Measurements from ENCODE around the gene IL18RAP.
A peak's percentile ranks its signal among the peaks of the same experiment; 100 is the strongest.

IL18RAP gene

DNA sequence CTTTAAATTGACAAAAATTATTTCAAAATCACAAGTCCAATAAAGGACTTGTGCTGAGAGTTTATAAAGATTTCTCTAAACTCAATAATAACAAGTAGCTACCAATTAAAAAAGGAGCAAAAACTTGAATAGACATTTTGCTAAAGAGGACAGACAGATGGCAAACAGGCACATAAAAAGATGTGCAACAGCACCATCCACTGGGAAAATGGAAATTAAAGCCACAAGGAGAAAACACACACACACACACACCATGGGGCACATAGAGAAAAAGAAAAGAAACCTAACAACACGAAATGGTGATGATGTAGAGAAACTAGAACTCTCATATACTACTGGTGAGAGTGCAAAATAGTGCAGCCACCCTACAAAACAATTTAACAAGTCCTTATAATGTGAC lies 37.5 kb downstream of the IL18RAP start:
- no peak for DNase-seq

DNA sequence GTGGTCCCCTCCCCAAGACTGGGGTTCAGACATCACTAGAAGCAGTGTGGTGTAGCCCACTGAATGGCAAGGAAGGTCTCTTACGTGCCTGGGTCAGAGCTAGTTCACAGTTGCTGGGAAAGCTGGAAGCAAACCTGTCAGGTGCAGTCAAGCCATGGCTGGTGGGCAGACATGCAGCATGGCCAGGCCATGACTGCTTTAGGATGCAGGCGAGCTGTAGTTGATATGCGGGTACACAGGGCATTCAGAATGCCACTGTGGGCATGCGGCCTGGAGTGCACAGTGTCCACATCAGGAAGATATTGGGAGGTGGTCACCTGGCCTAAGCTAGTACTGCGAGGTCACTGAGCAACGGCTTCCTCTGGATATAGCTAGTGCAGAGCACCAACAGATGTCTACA lies 38.2 kb downstream of the IL18RAP start:
- no peak for DNase-seq

DNA sequence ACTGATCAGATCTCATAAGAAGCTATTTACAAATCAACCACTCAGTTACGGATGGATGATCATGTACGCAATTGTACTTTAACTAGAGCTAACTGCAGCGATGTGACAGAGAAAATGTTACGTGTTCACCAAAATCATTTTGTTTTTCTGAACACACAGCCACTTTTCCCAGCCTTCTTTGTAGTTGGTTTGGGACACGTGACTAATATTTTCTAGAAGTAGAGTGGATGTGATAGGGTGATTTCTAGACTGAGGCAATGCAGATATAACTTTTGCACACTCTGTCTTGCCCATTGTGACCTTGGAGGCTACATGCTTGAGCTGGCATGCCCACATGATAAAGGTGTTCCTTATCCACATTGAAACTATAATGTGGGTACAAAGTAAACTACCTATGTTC lies 40.2 kb downstream of the IL18RAP start:
- no peak for DNase-seq

DNA sequence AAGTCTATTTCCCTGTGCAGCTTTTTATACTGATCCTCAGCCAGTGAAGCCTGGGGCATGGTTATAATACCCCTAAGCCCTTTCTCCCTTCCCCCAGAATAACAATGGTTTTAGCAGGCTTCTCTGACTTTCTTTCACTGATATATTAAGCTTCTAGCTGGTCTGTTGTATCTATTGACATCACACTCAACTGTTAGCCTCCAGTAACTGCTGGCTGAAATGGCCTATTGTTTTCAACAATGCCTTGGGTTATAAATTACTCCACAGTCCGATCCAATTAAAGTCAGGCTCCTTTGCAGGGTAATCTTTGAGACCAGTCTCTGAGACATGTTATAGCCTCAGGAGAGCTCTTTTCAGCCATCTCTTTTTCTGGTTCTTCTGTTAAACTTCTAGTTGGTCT lies 47.2 kb downstream of the IL18RAP start:
- DNase-seq, result no peak

DNA sequence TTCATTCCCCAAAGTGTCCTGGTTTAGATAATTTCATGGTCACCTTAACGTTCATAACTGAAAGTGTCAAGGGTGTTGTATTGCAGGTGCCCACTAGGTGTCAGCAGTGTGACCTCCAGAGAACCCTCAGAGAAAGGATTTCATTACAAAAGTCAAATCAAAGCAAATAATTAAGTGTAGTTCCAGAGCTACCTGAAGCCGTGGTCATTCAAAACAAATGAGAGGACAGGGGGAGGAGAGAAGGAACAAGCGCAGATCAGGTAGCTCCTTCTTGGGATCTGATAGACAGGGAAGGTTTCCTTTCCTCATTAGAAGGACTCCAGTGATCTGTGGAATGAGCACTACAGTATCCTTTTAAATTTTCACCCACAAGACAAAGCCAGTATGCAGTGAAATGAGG lies 50.1 kb downstream of the IL18RAP start, which contains the start of gene SLC9A4:
TSS of gene SLC9A4 (plus strand) at position 207 of the 400 bp plus-strand sequence. CDS start 534 bp downstream, outside the sequence.
- DNase-seq, result peak; percentile 32

DNA sequence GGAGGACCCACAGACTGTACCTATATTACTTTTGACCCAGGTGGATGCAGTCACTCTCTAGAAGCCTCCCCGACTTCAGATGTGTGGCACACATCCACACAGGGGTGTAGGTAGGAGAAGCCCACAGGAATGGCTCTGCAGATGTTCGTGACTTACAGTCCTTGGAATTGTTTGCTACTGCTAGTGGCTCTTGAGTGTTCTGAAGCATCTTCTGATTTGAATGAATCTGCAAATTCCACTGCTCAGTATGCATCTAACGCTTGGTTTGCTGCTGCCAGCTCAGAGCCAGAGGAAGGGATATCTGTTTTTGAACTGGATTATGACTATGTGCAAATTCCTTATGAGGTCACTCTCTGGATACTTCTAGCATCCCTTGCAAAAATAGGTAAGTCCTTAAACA lies 50.7 kb downstream of the IL18RAP start:
- no peak for DNase-seq

DNA sequence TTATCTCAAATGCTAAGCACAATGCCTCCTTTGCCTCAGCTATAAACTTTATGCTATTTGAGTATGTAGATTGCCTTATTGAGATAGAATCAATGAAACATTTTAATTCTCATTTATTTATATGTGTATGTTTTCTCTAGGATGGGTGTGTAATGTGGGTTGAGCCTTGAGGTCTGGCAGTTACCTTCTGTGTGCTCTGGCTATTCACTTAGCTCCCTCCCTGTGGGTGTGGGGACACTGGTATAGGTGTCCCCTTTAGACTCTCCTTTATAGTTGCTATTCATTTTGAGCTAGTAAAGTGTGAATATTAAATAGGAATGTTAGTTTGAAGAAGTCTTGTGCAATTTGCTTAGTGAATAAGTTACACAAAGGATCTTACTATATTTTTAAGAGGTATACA lies 51.8 kb downstream of the IL18RAP start:
- DNase-seq, result no peak

DNA sequence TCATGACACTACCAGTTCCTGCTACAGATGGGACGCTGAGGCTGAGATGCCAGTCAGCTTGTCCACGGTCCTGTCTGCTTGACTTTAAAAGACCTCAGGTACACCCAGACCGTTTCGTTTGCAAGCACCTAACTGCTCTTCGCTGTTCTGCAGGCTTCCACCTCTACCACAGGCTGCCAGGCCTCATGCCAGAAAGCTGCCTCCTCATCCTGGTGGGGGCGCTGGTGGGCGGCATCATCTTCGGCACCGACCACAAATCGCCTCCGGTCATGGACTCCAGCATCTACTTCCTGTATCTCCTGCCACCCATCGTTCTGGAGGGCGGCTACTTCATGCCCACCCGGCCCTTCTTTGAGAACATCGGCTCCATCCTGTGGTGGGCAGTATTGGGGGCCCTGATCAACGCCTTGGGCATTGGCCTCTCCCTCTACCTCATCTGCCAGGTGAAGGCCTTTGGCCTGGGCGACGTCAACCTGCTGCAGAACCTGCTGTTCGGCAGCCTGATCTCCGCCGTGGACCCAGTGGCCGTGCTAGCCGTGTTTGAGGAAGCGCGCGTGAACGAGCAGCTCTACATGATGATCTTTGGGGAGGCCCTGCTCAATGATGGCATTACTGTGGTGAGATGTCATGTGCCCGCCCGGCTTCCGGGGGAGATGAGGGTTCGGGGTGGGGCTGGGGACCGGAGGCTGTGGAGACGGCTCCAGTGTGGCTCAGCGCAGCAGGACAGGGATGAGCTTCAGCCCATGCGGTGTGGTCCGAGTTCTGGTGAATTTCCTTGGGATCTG lies 55.9 kb downstream of the IL18RAP start:
- no peak for DNase-seq

DNA sequence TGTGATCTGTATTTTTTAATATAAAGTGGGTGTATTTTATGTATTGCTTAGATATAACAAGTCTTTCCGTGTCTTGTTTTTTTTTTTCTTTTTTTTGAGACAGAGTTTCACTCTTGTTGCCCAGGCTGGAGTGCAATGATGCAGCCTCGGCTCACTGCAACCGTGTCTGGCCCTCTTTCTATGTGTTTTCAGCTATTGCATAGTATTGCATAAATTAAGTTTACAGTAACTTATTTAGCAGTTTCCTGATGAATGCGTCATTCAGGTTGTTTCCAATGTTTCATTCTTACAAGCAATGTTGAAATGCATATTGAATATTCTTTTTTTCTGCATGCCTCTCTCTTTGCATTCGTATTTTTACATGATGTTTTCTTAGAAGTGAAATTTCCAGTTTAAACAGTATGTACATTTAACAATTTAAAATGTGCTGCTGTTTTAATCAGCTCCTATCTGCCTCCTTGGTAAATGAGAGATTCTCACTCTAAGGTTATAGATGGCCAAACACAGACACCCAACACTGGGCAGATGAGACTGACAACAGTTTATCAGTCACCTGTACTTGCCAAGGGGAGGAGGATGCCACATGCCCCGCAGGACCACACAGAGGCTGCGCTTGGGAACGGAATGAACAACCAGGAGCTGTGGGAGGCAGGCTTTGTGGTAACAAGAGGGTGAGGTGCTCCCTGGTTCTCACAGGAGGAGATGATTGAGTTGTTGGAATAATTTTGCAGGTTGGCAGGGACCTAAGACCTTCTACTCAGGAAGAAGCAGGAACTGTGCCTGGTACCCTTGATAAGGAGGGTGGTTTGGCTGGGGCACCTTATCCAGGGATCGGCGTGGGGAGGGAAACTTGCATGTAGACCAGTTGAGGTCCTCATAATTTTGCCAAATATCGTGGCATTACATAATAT lies 57.6 kb downstream of the IL18RAP start:
- no peak for DNase-seq

DNA sequence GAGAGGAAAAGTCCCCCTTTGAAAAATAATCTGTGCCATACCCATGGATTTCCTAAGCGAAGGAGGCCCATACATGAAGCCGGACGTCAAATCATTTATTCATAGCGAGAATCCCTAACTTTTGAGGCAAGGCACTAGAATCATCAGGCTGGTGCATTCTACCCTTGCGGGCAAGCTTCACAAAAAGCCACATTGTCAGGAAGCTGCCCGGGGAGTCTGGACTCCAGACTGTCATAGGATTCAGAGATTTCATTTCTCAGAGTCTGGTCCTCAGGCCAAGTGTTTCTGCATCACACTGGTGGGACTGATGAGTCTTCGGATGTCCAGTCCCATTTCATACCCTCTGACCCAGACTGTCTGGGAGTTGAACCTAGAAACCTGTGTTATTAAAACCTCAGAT lies 59.0 kb downstream of the IL18RAP start:
- no peak for DNase-seq

DNA sequence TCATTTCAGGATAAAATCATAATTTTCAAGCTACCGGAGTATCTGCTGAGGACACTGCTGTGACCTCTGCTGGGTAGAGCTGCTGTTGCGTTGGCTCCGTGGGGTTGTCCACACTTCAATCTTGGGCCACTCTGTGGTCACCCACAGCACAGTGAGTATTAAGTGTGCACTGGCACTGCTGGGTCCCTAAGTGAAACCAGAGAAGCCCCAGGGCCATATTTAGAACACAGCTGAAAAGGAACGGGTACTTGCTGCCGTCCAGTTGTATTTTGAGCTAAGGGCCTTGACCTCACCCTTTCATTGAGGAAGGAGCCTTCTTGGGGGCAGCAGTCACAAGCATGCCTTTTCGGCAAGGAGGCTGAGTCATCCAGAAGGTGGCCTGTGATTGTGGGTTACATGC lies 60.1 kb downstream of the IL18RAP start:
- no peak for DNase-seq

DNA sequence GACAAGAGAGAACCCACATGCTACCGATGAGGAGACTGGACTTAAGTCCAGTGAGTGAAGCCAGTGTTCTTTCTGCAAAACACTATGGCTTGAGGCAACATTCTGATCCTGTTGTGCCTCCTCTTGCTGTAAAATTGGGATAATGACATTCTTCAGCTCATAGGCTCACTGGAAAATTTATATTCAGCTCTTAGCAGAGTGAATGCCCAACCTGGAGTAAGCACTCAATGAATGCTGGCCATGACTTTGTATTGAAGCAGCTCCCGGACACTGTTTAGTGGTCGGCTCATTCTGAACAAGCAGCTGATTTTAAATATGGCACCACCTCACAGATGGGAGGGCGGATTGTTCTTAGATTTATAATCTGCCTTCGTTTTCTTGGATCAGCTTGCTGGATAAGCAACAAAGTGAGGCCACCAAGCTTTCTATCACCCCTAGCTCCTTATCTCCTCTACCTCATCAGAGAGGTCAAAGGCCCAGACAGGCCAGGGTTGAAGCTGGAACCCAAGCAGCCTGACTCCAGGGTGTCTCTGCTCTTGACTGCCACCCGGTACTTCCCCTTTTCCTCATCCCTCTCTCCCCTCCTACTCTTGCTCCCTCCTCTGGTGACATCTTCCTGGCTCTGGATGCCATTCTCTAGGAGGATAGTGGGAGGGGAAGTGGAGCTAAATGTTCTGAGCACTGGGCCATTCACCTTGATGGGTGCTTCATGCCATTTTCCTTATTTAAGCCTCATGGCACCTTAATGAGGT lies 61.5 kb downstream of the IL18RAP start:
- DNase-seq, result no peak

DNA sequence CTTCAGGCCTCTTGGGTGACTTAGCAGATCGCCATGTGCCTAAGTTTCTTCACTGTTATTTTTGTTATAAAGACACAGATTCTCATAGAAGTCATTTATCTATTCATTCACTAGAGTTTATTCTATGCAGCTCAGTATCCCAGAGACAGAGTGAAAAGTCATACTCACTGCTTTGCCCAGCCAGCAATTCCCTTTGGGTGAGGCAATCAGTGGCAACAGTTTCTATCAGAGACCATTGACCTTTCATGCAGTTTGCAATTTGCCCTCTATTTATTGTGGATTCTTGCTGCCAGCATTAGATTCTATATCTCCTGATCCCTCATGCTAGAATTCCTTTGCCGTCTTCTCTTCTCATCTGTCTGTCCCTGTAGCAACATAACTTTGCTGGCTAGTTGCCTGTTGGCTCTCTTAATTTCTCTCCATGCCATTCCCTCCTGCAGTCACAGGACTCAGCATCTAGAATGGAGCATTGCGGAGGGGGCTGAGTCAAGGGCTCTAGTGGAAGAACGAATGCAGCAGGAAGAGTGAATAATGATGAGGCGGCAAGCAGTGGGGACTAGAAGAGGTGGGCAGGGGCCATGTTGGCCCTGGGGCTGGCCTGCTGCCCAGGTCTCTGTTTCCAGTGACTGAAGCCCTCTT lies 62.3 kb downstream of the IL18RAP start:
- peak; percentile 15 for DNase-seq

DNA sequence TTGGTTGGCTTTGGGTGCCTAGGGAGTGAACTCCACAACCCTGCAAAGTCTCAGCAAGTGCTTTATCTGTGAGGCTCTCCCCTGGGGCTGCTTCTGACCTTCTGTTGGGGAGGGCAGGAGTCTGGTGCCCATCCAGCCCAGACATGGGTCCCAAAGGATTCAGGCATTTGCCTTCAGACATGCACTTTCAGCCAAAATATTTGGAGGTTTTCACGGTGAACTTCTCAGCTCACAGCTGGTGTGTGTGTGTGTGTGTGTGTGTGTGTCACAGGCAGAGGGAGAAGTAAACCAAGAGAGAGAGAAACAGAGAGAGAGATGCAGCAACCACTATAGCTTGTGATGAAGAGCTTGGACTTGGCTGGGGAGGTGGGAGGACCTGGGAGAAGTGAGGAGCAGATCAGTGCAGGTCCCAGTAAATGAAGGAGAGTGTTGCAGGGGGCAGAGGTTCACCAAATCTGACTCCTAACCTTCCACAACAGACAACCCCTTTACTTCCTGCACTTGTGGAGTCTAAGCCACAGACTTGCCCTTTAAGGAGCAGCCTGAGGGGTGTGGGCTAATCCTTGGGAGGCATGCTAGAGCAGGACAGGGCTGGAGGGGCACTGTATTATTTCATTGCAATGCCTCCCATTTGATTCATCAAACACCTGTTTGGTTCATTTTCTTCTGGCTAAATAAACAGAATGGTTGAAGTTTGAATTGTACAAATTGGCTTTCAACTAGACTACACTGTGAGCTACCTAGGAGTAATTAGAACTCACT lies 64.2 kb downstream of the IL18RAP start:
- DNase-seq, result peak; percentile 26

DNA sequence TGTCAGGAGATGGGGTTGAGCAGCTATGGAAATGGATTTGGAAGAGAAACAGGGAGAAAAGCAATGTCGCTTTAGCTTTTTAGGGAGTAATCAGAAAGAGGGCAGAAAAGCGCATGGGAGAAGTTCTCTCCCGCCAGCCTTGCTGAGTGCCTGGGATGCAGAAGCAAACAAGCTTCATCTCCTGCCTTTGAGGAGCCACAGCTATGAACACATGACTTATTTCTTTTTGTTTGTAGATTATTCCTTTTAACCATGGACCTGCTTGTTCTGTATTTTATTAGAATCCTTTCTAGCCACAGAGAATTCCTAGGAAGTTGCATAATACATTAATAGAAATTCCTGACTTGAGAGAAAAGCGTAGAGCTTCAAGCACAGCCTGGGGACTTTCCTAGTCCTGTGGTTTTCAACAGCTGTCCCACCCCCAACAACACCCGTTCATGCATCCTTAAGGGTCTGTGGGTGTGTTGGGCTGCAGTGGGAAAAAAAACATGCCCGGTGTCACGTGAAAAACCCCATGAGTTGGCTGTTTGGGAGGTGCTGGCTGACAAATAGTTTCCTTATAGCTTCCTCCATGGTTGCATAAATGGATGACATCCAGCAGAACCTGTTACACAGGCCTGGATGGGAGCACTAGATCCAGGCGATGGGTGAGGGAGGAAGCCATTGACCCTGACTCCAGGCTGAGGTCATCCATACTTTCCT lies 65.0 kb downstream of the IL18RAP start:
- DNase-seq, result peak; percentile 92

DNA sequence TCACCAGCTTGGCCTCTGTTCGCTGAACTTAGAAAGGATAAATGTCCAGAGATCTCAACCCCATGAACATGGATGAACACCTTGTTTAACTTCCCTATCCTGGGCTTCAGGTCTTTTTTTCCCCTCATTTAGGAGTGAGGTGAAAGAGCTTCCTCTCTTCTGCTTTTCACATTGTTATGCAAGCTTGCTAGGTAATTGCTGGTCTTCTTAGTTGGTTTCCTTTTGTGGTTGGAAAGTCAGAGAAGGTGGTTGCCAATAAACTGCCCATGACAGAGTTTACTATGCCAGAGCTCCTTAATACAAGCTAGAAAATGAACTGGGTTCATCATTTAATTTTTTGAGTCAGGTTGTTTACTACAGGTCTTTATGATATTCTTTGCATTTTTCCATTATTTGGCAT lies 66.7 kb downstream of the IL18RAP start:
- DNase-seq, result no peak

DNA sequence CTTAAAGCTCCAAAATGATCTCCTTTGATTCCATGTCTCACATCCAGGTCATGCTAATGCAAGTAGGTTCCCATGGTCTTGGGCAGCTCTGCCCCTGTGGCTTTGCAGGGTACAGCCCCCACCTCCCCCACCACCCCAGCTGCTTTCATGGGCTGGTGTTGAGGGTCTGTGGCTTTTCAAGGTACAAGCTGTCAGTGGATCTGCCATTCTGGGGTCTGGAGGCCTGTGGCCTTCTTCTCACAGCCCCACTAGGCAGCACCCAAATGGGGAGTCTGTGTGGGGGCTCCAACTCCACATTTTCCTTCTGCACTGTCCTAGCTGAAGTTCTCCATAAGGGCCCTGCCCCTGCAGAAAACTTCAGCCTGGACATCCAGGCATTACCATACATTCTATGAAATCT lies 69.0 kb downstream of the IL18RAP start:
- no peak for DNase-seq

DNA sequence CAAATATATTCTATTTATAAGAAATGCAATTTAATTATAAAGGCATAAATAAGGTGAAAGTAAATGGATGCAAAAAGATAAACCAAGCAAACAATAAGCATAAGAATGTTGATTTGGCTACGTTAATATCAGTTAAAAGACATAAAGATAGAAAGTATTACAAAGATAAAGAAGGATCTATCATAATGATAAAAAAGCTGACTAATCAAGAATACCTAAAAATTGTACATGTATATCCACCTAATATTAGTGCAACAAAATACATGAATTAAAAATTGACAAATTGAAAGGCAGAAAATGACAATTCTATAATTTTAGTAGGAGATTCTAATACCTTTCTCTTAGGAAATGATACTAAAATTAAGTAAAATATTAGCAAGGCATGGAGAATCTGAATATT lies 71.6 kb downstream of the IL18RAP start:
- no peak for DNase-seq

DNA sequence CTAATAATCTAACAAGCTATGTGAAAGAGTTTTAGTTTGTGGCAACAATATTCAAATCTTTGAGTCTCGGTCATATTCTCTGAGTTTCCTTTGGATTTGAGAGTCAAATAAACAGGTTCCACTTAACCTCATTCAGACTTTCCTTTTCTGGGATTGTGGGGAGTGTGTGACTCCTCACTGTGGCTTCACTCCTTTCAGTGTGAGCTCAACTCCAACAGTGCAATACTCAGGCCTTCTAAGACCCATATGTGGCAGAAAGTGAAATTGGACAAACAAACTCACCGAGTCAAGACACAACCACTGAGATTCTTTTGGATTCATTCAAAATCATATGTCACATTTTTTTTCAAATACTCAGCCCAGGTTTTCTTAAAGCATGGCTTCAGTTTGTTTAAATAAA lies 75.5 kb downstream of the IL18RAP start:
- DNase-seq, result no peak

DNA sequence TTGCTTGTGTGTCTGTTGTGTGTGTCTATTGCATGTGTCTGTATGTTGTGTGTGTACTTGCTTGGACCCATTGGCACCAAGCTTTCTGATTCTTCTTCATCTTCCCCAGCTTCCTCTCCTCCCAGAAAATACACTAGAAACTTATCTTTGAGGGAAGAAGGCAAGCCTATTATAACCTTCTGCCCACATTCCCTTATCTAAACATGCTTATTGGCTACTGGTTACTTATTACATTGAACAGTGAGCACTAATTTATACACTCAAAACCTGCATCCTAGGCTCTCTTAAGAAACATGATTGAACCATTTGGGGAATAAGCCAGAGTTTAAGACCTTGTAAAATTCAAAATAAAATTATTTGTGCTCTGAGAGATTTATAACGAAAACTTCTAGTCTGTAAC lies 76.6 kb downstream of the IL18RAP start:
- no peak for DNase-seq

All from fibroblast of skin of scalp (primary cell).